VCaP (cell line): ENCODE measurements around the gene CRKL.

ENCODE experiments used
- H3K27ac ChIP-seq: fragments of 450-650 bp; 2 replicates; pipeline ENCODE4 v1.5.1; 2017
- CTCF ChIP-seq: fragments of 450-650 bp; conservative IDR thresholded peaks from 2 replicates; pipeline ENCODE4 v1.5.1; 2017; ENCODE audit warnings: mild to moderate bottlenecking, moderate library complexity

The CRKL gene

GRCh38 chr22:20881869-20882815 is 35.1 kb upstream of the CRKL start:
- TF ChIP-seq CTCF: no peak
- H3K27ac ChIP-seq: no peak overlapping the region

GRCh38 chr22:20882855-20883254 is 34.4 kb upstream of the CRKL start:
- TF ChIP-seq CTCF: no peak
- no peak overlapping the region for H3K27ac ChIP-seq

GRCh38 chr22:20884454-20884853 is 32.8 kb upstream of the CRKL start:
- no peak for TF ChIP-seq CTCF
- peak overlapping the region; percentile 94 for H3K27ac ChIP-seq

GRCh38 chr22:20885017-20885556 is 32.1 kb upstream of the CRKL start:
- peak overlapping the region; percentile 94 for H3K27ac ChIP-seq
- TF ChIP-seq CTCF: no peak

GRCh38 chr22:20885557-20886323 is 31.5 kb upstream of the CRKL start:
- TF ChIP-seq CTCF: peak; percentile 98
- peak overlapping the region; percentile 94 for H3K27ac ChIP-seq

GRCh38 chr22:20887375-20887774 is 29.8 kb upstream of the CRKL start:
- TF ChIP-seq CTCF: no peak

GRCh38 chr22:20889025-20889704 is 28.0 kb upstream of the CRKL start:
- H3K27ac ChIP-seq: no peak overlapping the region
- no peak for TF ChIP-seq CTCF

More at GRCh38 chr22:20887375-20887774, 29.8 kb upstream of the CRKL start:
- peak overlapping the region; percentile 94 for H3K27ac ChIP-seq
